ENCODE results near the gene COLGALT1. TPM values are rescaled to one million over a fixed set of nuclear protein-coding genes. Genes with fewer than 3 reads are reported as not detected.

The COLGALT1 gene
- polyA plus RNA-seq, 1 of the 3 experiments (the other 2 are of a cell fraction): 83.8 TPM

- H2AFZ ChIP-seq (ENCODE audit: low read depth): no peak overlapping the region
- H3K4me2 ChIP-seq: no peak overlapping the region
- H3K27me3 ChIP-seq (ENCODE audit: insufficient read depth): no peaks in the 10 kb centered on the region
- H3K4me1 ChIP-seq (ENCODE audit: control insufficient read depth in 1 of 2, insufficient read depth in 2 of 2, low read depth in 1 of 2, low read length in 1 of 2): no peaks in the 10 kb centered on the region
- H4K20me1 ChIP-seq (ENCODE audit: insufficient read depth): no peaks in the 10 kb centered on the region
- TF ChIP-seq YY1 (IDR thresholded peaks at IDR 0.05; ENCODE audit: low read depth) (no peak), USF1 (IDR thresholded peaks at IDR 0.05; ENCODE audit: borderline replicate concordance, low read depth) (no peak), SMC3 (IDR thresholded peaks at IDR 0.05; ENCODE audit: low read depth, low read length) (no peak), RCOR1 (IDR thresholded peaks at IDR 0.05; ENCODE audit: low read length) (no peak), MXI1 (IDR thresholded peaks at IDR 0.05; ENCODE audit: low read depth, low read length) (no peak), ZBTB33 (IDR thresholded peaks at IDR 0.05; ENCODE audit: borderline replicate concordance, low read depth) (no peak), RXRA (IDR thresholded peaks at IDR 0.05; ENCODE audit: borderline replicate concordance, low read depth) (no peak), USF2 (IDR thresholded peaks at IDR 0.05; ENCODE audit: borderline replicate concordance, low read depth, low read length) (no peak), MEF2A (IDR thresholded peaks at IDR 0.05; ENCODE audit: borderline replicate concordance, low read depth) (no peak), FOXM1 (IDR thresholded peaks at IDR 0.05; ENCODE audit: low read depth) (no peak), CHD2 (IDR thresholded peaks at IDR 0.05; ENCODE audit: low read length, partially characterized antibody) (no peak), ELF1 (IDR thresholded peaks at IDR 0.05) (no peak)
- H3K9ac ChIP-seq: no peak overlapping the region
- no peaks in the 10 kb centered on the region for H3K36me3 ChIP-seq (replicated peaks in 1 of 2; ENCODE audit: control insufficient read depth in 1 of 2, insufficient read depth in 2 of 2, low read length in 1 of 2)
- no peaks in the 10 kb centered on the region for H3K9me2 ChIP-seq
- DNase-seq: no peak
- H3K27ac ChIP-seq (ENCODE audit: low read depth in 2 of 2, low read length in 1 of 2): no peak overlapping the region
- H3K9me3 ChIP-seq: no peaks in the 10 kb centered on the region
- H3F3A ChIP-seq (replicated peaks; ENCODE audit: insufficient read depth): no peaks in the 10 kb centered on the region
- H3K79me2 ChIP-seq (ENCODE audit: insufficient read depth): no peaks in the 10 kb centered on the region
- CTCF ChIA-PET: interaction anchor here (1.1 to 1.2 kb wide), 2 partner anchors 8 to 12 kb away, joined by 3 read pairs; no protein-coding TSS in a partner anchor
- POLR2A ChIA-PET: interaction anchor here (0.6 kb wide), 1 partner anchor 15 kb away, joined by 4 read pairs; the partner anchor contains the start of gene PGLS
- WGBS (ENCODE audit: low lambda C conversion rate): 32% methylated on average over 15 of the region's 16 CpGs
- no peak overlapping the region for H3K4me3 ChIP-seq (ENCODE audit: low read depth in 2 of 2, low read length in 1 of 2)
Observed at GRCh38 chr19:17526922-17527321, 28.5 kb upstream of the COLGALT1 start.

GRCh38 chr19:17527326-17527725, 28.1 kb upstream of the COLGALT1 start:
- Histone ChIP-seq H3K4me2 (no peak overlapping the region), H3K4me1 (ENCODE audit: control insufficient read depth in 1 of 2, insufficient read depth in 2 of 2, low read depth in 1 of 2, low read length in 1 of 2) (no peaks in the 10 kb centered on the region), H2AFZ (ENCODE audit: low read depth) (no peak overlapping the region), H3K36me3 (replicated peaks in 1 of 2; ENCODE audit: control insufficient read depth in 1 of 2, insufficient read depth in 2 of 2, low read length in 1 of 2) (no peaks in the 10 kb centered on the region), H4K20me1 (ENCODE audit: insufficient read depth) (no peaks in the 10 kb centered on the region), H3K9me3 (no peaks in the 10 kb centered on the region), H3K9ac (no peak overlapping the region), H3K27me3 (ENCODE audit: insufficient read depth) (no peaks in the 10 kb centered on the region), H3K4me3 (ENCODE audit: low read depth in 2 of 2, low read length in 1 of 2) (no peak overlapping the region), H3F3A (replicated peaks; ENCODE audit: insufficient read depth) (no peaks in the 10 kb centered on the region), H3K9me2 (no peaks in the 10 kb centered on the region), H3K79me2 (ENCODE audit: insufficient read depth) (no peaks in the 10 kb centered on the region), H3K27ac (ENCODE audit: low read depth in 2 of 2, low read length in 1 of 2) (no peak overlapping the region)
- POLR2A ChIA-PET: interaction anchor here (0.6 kb wide), 1 partner anchor 16 kb away, joined by 4 read pairs; the partner anchor contains the start of gene PGLS
- DNase-seq: no peak
- CTCF ChIA-PET: interaction anchor here (0.7 to 1.0 kb wide), 2 partner anchors 17 to 141 kb away, joined by 3 read pairs; no protein-coding TSS in a partner anchor
- 47% methylated on average over 7 of the region's 10 CpGs for WGBS (ENCODE audit: low lambda C conversion rate)
- no peak for TF ChIP-seq RAD21 (IDR thresholded peaks at IDR 0.05; ENCODE audit: low read length)
- TF ChIP-seq PBX3 (IDR thresholded peaks at IDR 0.05): no peak
- TF ChIP-seq GABPA (IDR thresholded peaks at IDR 0.05; ENCODE audit: low read depth): no peak
- TF ChIP-seq ZBTB33 (IDR thresholded peaks at IDR 0.05; ENCODE audit: borderline replicate concordance, low read depth): no peak
- no peak for TF ChIP-seq REST (IDR thresholded peaks at IDR 0.05; ENCODE audit: low read depth, low read length)
- TF ChIP-seq MXI1 (IDR thresholded peaks at IDR 0.05; ENCODE audit: low read depth, low read length): no peak
- no peak for TF ChIP-seq FOXM1 (IDR thresholded peaks at IDR 0.05; ENCODE audit: low read depth)
- no peak for TF ChIP-seq RFX5 (IDR thresholded peaks at IDR 0.05; ENCODE audit: low read length)

Data from SK-N-SH (cell line).